Astrocyte (in vitro differentiated cells and primary cell): Measurements from ENCODE around the gene CHAD. TPM values are rescaled to one million over a fixed set of nuclear protein-coding genes. Genes with fewer than 3 reads are reported as not detected.
A peak's percentile ranks its signal among the peaks of the same experiment; 100 is the strongest.

Experiments
- DNase-seq: peaks from one replicate; pipeline ENCODE4 v3.0.0-alpha.2; 2010; ENCODE audit warnings: low read depth
- FAIRE-seq: peaks from 2 replicates; lab custom pipeline; 2011; peaks lifted over from hg19 to GRCh38; lab: Jason Lieb, UNC
- H2AFZ ChIP-seq: 2 replicates; pipeline ENCODE4 v1.6.0; 2012; ENCODE audit warnings: low read depth, low read length, inconsistent platforms
- H3K27ac ChIP-seq: 2 replicates; pipeline ENCODE4 v1.5.1; 2011; ENCODE audit warnings: low read depth, low read length, inconsistent platforms
- H3K27me3 ChIP-seq: 2 replicates; pipeline ENCODE4 v1.6.0; 2011; ENCODE audit warnings: low read length, inconsistent platforms; ENCODE audit not compliant: insufficient read depth
- H3K36me3 ChIP-seq: 2 replicates; pipeline ENCODE4 v1.5.1; 2011; ENCODE audit warnings: low read length, inconsistent platforms; ENCODE audit not compliant: insufficient read depth
- H3K4me1 ChIP-seq: 2 replicates; pipeline ENCODE4 v1.5.1; 2011; ENCODE audit warnings: low read length, inconsistent platforms; ENCODE audit not compliant: insufficient read depth
- H3K4me2 ChIP-seq: 2 replicates; pipeline ENCODE4 v1.6.0; 2012; ENCODE audit warnings: low read length, inconsistent platforms
- H3K4me3 ChIP-seq: 2 replicates; pipeline ENCODE4 v1.5.1; 2011; ENCODE audit warnings: low read depth, mild to moderate bottlenecking, low read length, inconsistent platforms; ENCODE audit not compliant: insufficient read depth
- H3K79me2 ChIP-seq: 2 replicates; pipeline ENCODE4 v1.6.0; 2012; ENCODE audit warnings: mild to moderate bottlenecking, low read length, inconsistent platforms; ENCODE audit not compliant: insufficient read depth
- H3K9ac ChIP-seq: 2 replicates; pipeline ENCODE4 v1.6.0; 2012; ENCODE audit warnings: mild to moderate bottlenecking, low read length, inconsistent platforms
- H3K9me3 ChIP-seq: 2 replicates; pipeline ENCODE4 v1.5.1; 2012; ENCODE audit warnings: low read depth, mild to moderate bottlenecking, low read length, inconsistent platforms; ENCODE audit not compliant: insufficient read depth
- H4K20me1 ChIP-seq: 2 replicates; pipeline ENCODE4 v1.6.0; 2012; ENCODE audit warnings: low read length, inconsistent platforms; ENCODE audit not compliant: insufficient read depth
- H3K27ac Mint-ChIP-seq: one replicate; pipeline ENCODE4 v1.8.0; 2021; ENCODE audit warnings: mild to moderate bottlenecking, mixed read lengths; ENCODE audit not compliant: unreplicated experiment
- H3K27me3 Mint-ChIP-seq: one replicate; pipeline ENCODE4 v1.8.0; 2021; ENCODE audit warnings: low read depth, mixed read lengths; ENCODE audit not compliant: unreplicated experiment
- H3K36me3 Mint-ChIP-seq: one replicate; pipeline ENCODE4 v1.8.0; 2021; ENCODE audit warnings: low read depth, mixed read lengths; ENCODE audit not compliant: unreplicated experiment
- H3K4me1 Mint-ChIP-seq: one replicate; pipeline ENCODE4 v1.8.0; 2021; ENCODE audit warnings: low read depth, mixed read lengths; ENCODE audit not compliant: unreplicated experiment
- H3K4me3 Mint-ChIP-seq: one replicate; pipeline ENCODE4 v1.8.0; 2021; ENCODE audit warnings: mild to moderate bottlenecking, moderate library complexity, mixed read lengths; ENCODE audit not compliant: unreplicated experiment
- H3K9me3 Mint-ChIP-seq: one replicate; pipeline ENCODE4 v1.8.0; 2021; ENCODE audit warnings: mild to moderate bottlenecking, mixed read lengths; ENCODE audit not compliant: unreplicated experiment
- CTCF ChIP-seq: IDR thresholded peaks from 2 replicates; pipeline ENCODE4 v1.5.1; 2011; ENCODE audit warnings: low read depth, mild to moderate bottlenecking, inconsistent platforms, low read length, moderate library complexity; ENCODE audit not compliant: insufficient read depth
- EZH2 ChIP-seq: IDR thresholded peaks from 2 replicates; pipeline ENCODE4 v1.6.1; 2012; ENCODE audit warnings: mild to moderate bottlenecking, low read length, inconsistent platforms; ENCODE audit not compliant: insufficient read depth
- total RNA-seq: library from RNA; stranded (reverse); gene quantifications from 2 replicates; pipeline ENCODE4 v1.2.1, GENCODE V29; 2021

Gene CHAD
- total RNA-seq, 1 donor from 2014 or later = not detected

- H3K4me1 Mint-ChIP-seq = peaks cover 5% of the 10 kb centered on the region
- H3K4me2 ChIP-seq = no peak overlapping the region
- no peak overlapping the region for H3K27ac ChIP-seq
- peaks cover 18% of the 10 kb centered on the region for H3K36me3 ChIP-seq
- FAIRE-seq (no peak), DNase-seq (no peak)
- H3K9me3 Mint-ChIP-seq = no peaks in the 10 kb centered on the region
- H2AFZ ChIP-seq = no peak overlapping the region
- TF ChIP-seq EZH2 = no peak
- TF ChIP-seq CTCF = no peak
- no peak overlapping the region for H3K9ac ChIP-seq
- H3K4me3 Mint-ChIP-seq = no peak overlapping the region
- peaks cover 12% of the 10 kb centered on the region for H3K79me2 ChIP-seq
- no peaks in the 10 kb centered on the region for H3K27me3 Mint-ChIP-seq
- H3K27me3 ChIP-seq = no peaks in the 10 kb centered on the region
- H3K4me1 ChIP-seq = peaks cover 8% of the 10 kb centered on the region
- no peak overlapping the region for H3K27ac Mint-ChIP-seq
- peaks cover 10% of the 10 kb centered on the region for H4K20me1 ChIP-seq
- H3K9me3 ChIP-seq = no peaks in the 10 kb centered on the region
- H3K36me3 Mint-ChIP-seq = peaks cover 11% of the 10 kb centered on the region
- no peak overlapping the region for H3K4me3 ChIP-seq
These were observed 15.9 kb upstream of the CHAD start for GRCh38 chr17:50484386-50485155.

- FAIRE-seq (no peak), DNase-seq (no peak)
- H3K9me3 ChIP-seq = no peaks in the 10 kb centered on the region
- Mint-ChIP-seq H3K27ac (no peak overlapping the region), H3K9me3 (no peaks in the 10 kb centered on the region), H3K27me3 (no peaks in the 10 kb centered on the region), H3K4me1 (peaks cover 6% of the 10 kb centered on the region), H3K36me3 (peaks cover 7% of the 10 kb centered on the region), H3K4me3 (no peak overlapping the region)
- peaks cover 11% of the 10 kb centered on the region for H4K20me1 ChIP-seq
- no peaks in the 10 kb centered on the region for H3K27me3 ChIP-seq
- H3K4me1 ChIP-seq = peaks cover 8% of the 10 kb centered on the region
- peak overlapping the region; percentile 76 for H3K27ac ChIP-seq
- H3K4me3 ChIP-seq = no peak overlapping the region
- no peak overlapping the region for H3K9ac ChIP-seq
- H3K36me3 ChIP-seq = peaks cover 18% of the 10 kb centered on the region
- no peak for TF ChIP-seq CTCF
- TF ChIP-seq EZH2 = no peak
- H3K79me2 ChIP-seq = peaks cover 14% of the 10 kb centered on the region
- H3K4me2 ChIP-seq = no peak overlapping the region
- no peak overlapping the region for H2AFZ ChIP-seq
These were observed 14.6 kb upstream of the CHAD start for GRCh38 chr17:50483266-50483665.

GRCh38 chr17:50482516-50482915 lies 13.8 kb upstream of the CHAD start:
- H3K36me3 ChIP-seq = peaks cover 18% of the 10 kb centered on the region
- H3K4me1 ChIP-seq = peaks cover 8% of the 10 kb centered on the region
- TF ChIP-seq EZH2 (no peak), CTCF (peak; percentile 94)
- Mint-ChIP-seq H3K9me3 (no peaks in the 10 kb centered on the region), H3K4me3 (peak overlapping the region; percentile 7), H3K27ac (peak overlapping the region; percentile 29), H3K27me3 (no peaks in the 10 kb centered on the region), H3K36me3 (peaks cover 7% of the 10 kb centered on the region), H3K4me1 (peaks cover 8% of the 10 kb centered on the region)
- H3K79me2 ChIP-seq = peaks cover 14% of the 10 kb centered on the region
- peak; percentile 93 for DNase-seq
- no peak overlapping the region for H3K4me3 ChIP-seq
- peak; percentile 59 for FAIRE-seq
- H3K27ac ChIP-seq = peak overlapping the region; percentile 76
- peak overlapping the region; percentile 55 for H3K9ac ChIP-seq
- H3K27me3 ChIP-seq = no peaks in the 10 kb centered on the region
- H3K4me2 ChIP-seq = peak overlapping the region; percentile 62
- H2AFZ ChIP-seq = no peak overlapping the region
- peaks cover 11% of the 10 kb centered on the region for H4K20me1 ChIP-seq
- H3K9me3 ChIP-seq = no peaks in the 10 kb centered on the region
